GM12878 (cell line): ENCODE data around the gene ZCRB1. TPM values are rescaled to one million over a fixed set of nuclear protein-coding genes. Genes with fewer than 3 reads are reported as not detected.

Experiments used
- ATF3 ChIP-seq: IDR thresholded peaks from 2 replicates; pipeline ENCODE4 v1.6.1; 2011; ENCODE audit warnings: low read depth, mild to moderate bottlenecking, low read length, moderate library complexity, borderline replicate concordance; ENCODE audit errors: extremely low read depth
- BACH1 ChIP-seq: fragments of 450-650 bp; IDR thresholded peaks from 2 replicates; pipeline ENCODE4 v1.6.1; 2017; ENCODE audit warnings: mild to moderate bottlenecking, borderline replicate concordance
- BCL3 ChIP-seq: IDR thresholded peaks from 2 replicates; pipeline ENCODE4 v1.6.1; 2011; ENCODE audit warnings: borderline replicate concordance, low read depth, mild to moderate bottlenecking, moderate library complexity, low read length; ENCODE audit not compliant: insufficient read depth, poor library complexity, severe bottlenecking
- CHD4 ChIP-seq: fragments of 200-600 bp; sonication (generic); IDR thresholded peaks from 2 replicates; pipeline ENCODE4 v1.6.1; 2016; ENCODE audit warnings: mild to moderate bottlenecking
- IKZF2 ChIP-seq, 2 experiments: fragments of 450-650 bp; IDR thresholded peaks; 2 replicates each; pipeline ENCODE4 v1.6.1; 2017; ENCODE audit warnings: mild to moderate bottlenecking in 2 of 2, moderate library complexity in 2 of 2
- MYC ChIP-seq: IDR thresholded peaks from 2 replicates; pipeline ENCODE4 v1.6.1; 2011; ENCODE audit warnings: mild to moderate bottlenecking, low read length, moderate library complexity, inconsistent platforms; ENCODE audit not compliant: insufficient read depth, insufficient replicate concordance, insufficient read length, severe bottlenecking
- NFXL1 ChIP-seq: fragments of 450-650 bp; IDR thresholded peaks from 2 replicates; pipeline ENCODE4 v1.6.1; 2017; ENCODE audit warnings: antibody characterized with exemption, mild to moderate bottlenecking, borderline replicate concordance
- NFYA ChIP-seq: IDR thresholded peaks from 2 replicates; pipeline ENCODE4 v1.6.1; 2011; ENCODE audit warnings: low read depth, mild to moderate bottlenecking, low read length, improper control_type of control experiment, borderline replicate concordance
- POLR2AphosphoS5 ChIP-seq: IDR thresholded peaks from 2 replicates; pipeline ENCODE4 v1.6.1; 2011; ENCODE audit warnings: mild to moderate bottlenecking, low read length, inconsistent platforms
- RUNX3 ChIP-seq: IDR thresholded peaks from 2 replicates; pipeline ENCODE4 v1.6.1; 2012; ENCODE audit warnings: low read length, inconsistent platforms
- TCF3 ChIP-seq: IDR thresholded peaks from 2 replicates; pipeline ENCODE4 v1.6.1; 2012; ENCODE audit warnings: low read depth, mild to moderate bottlenecking, low read length, borderline replicate concordance; ENCODE audit not compliant: insufficient read depth
- YBX1 ChIP-seq: fragments of 450-650 bp; IDR thresholded peaks from 2 replicates; pipeline ENCODE4 v1.6.1; 2016; ENCODE audit warnings: antibody characterized with exemption
- ZNF207 ChIP-seq: fragments of 450-650 bp; IDR thresholded peaks from 2 replicates; pipeline ENCODE4 v1.6.1; 2014; ENCODE audit warnings: antibody characterized with exemption, mild to moderate bottlenecking, borderline replicate concordance
- polyA plus RNA-seq, 11 experiments: library from polyadenylated mRNA; depleted of rRNA in 4 of 11; unstranded in 6 of 11; stranded (reverse) in 5 of 11; fragments of >200 nt; fragmentation: Nextera tagmentation in 4 of 11; fragmentation: Illumina TruSeq in 1 of 11; extraction: Ambion mirVana in 4 of 11; extraction: Trizol in 1 of 11; gene quantifications; 1 replicate in 1 of 11; 2 replicates in 10 of 11; pipeline versions ENCODE4 v1.2.1 to v1.2.3, GENCODE V29; 2011 to 2016; ENCODE audit warnings: inconsistent platforms in 2 of 11, missing spikeins in 2 of 11, low read depth in 1 of 11
- total RNA-seq, 4 experiments: library from RNA; depleted of rRNA in 3 of 4; stranded (reverse); fragments of >200 nt in 3 of 4; fragmentation: Illumina TruSeq in 1 of 4; extraction: Trizol in 1 of 4; gene quantifications; 2 replicates each; pipeline versions ENCODE4 v1.2.1 to v1.2.3, GENCODE V29; 2013 to 2021
- TF ChIP-seq, protein P1 (sequence below): fragments of 450-650 bp; IDR thresholded peaks from 2 replicates; pipeline ENCODE4 v1.6.1; 2018; ENCODE audit warnings: borderline replicate concordance, mild to moderate bottlenecking; ENCODE audit not compliant: partially characterized antibody
- TF ChIP-seq, protein P2 (sequence below): IDR thresholded peaks from 2 replicates; pipeline ENCODE4 v1.6.1; 2012; ENCODE audit warnings: mild to moderate bottlenecking, low read depth, low read length
- TF ChIP-seq, protein P3 (sequence below): fragments of 450-650 bp; IDR thresholded peaks from 2 replicates; pipeline ENCODE4 v1.6.1; 2017; ENCODE audit warnings: borderline replicate concordance
- TF ChIP-seq, protein P4 (sequence below): fragments of 450-650 bp; formaldehyde crosslinking; IDR thresholded peaks from 2 replicates; pipeline ENCODE4 v1.4.0; 2020; ENCODE audit warnings: mild to moderate bottlenecking, moderate library complexity

ZCRB1 gene
- total and polyA plus RNA-seq, 10 of the 15 experiments (the other 5 are each of a cell fraction or from before 2014, with no cell fraction given): 43.3 to 178 (median 88.6) TPM

DNA sequence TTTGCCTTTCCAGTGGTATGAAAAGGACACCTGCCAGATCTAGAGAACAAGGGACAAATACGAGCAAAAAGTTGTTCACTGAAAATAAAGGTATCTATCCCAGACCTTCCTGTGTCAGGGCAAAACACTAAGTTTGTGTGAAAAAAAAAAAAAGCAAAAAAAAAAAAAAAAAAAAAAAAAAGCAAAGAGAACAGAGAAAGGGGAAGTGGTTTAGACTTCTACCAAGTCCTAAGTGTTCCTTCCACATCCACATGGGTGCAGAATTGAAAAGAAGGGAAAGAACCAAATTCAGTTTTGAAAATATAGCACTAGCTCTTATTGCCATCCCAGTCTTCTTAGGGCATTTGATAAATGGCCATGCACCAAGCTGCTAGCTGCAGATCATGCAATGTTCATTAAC is 41.7 kb downstream of the ZCRB1 start (continued):
- 0 out of 4 replicates have a peak, but pooled peaks of 1 of the 2 experiments have one; percentile 33 for TF ChIP-seq IKZF2 (IDR thresholded peaks at IDR 0.05)
- no peak for TF ChIP-seq ZNF207
- TF ChIP-seq, protein P1, sequence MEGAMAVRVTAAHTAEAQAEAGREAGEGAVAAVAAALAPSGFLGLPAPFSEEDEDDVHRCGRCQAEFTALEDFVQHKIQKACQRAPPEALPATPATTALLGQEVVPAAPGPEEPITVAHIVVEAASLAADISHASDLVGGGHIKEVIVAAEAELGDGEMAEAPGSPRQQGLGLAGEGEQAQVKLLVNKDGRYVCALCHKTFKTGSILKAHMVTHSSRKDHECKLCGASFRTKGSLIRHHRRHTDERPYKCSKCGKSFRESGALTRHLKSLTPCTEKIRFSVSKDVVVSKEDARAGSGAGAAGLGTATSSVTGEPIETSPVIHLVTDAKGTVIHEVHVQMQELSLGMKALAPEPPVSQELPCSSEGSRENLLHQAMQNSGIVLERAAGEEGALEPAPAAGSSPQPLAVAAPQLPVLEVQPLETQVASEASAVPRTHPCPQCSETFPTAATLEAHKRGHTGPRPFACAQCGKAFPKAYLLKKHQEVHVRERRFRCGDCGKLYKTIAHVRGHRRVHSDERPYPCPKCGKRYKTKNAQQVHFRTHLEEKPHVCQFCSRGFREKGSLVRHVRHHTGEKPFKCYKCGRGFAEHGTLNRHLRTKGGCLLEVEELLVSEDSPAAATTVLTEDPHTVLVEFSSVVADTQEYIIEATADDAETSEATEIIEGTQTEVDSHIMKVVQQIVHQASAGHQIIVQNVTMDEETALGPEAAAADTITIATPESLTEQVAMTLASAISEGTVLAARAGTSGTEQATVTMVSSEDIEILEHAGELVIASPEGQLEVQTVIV: no peak
- peak; percentile 60 for TF ChIP-seq RUNX3
- TF ChIP-seq NFXL1: no peak
- TF ChIP-seq ATF3: no peak
- no peak for TF ChIP-seq CHD4
- TF ChIP-seq TCF3: no peak
- TF ChIP-seq NFYA: no peak
- TF ChIP-seq MYC: no peak
- TF ChIP-seq, protein P2, sequence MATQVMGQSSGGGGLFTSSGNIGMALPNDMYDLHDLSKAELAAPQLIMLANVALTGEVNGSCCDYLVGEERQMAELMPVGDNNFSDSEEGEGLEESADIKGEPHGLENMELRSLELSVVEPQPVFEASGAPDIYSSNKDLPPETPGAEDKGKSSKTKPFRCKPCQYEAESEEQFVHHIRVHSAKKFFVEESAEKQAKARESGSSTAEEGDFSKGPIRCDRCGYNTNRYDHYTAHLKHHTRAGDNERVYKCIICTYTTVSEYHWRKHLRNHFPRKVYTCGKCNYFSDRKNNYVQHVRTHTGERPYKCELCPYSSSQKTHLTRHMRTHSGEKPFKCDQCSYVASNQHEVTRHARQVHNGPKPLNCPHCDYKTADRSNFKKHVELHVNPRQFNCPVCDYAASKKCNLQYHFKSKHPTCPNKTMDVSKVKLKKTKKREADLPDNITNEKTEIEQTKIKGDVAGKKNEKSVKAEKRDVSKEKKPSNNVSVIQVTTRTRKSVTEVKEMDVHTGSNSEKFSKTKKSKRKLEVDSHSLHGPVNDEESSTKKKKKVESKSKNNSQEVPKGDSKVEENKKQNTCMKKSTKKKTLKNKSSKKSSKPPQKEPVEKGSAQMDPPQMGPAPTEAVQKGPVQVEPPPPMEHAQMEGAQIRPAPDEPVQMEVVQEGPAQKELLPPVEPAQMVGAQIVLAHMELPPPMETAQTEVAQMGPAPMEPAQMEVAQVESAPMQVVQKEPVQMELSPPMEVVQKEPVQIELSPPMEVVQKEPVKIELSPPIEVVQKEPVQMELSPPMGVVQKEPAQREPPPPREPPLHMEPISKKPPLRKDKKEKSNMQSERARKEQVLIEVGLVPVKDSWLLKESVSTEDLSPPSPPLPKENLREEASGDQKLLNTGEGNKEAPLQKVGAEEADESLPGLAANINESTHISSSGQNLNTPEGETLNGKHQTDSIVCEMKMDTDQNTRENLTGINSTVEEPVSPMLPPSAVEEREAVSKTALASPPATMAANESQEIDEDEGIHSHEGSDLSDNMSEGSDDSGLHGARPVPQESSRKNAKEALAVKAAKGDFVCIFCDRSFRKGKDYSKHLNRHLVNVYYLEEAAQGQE: no peak
- TF ChIP-seq, protein P3, sequence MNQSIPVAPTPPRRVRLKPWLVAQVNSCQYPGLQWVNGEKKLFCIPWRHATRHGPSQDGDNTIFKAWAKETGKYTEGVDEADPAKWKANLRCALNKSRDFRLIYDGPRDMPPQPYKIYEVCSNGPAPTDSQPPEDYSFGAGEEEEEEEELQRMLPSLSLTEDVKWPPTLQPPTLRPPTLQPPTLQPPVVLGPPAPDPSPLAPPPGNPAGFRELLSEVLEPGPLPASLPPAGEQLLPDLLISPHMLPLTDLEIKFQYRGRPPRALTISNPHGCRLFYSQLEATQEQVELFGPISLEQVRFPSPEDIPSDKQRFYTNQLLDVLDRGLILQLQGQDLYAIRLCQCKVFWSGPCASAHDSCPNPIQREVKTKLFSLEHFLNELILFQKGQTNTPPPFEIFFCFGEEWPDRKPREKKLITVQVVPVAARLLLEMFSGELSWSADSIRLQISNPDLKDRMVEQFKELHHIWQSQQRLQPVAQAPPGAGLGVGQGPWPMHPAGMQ: no peak
- no peak for TF ChIP-seq BCL3
- TF ChIP-seq YBX1: no peak
- TF ChIP-seq, protein P4, sequence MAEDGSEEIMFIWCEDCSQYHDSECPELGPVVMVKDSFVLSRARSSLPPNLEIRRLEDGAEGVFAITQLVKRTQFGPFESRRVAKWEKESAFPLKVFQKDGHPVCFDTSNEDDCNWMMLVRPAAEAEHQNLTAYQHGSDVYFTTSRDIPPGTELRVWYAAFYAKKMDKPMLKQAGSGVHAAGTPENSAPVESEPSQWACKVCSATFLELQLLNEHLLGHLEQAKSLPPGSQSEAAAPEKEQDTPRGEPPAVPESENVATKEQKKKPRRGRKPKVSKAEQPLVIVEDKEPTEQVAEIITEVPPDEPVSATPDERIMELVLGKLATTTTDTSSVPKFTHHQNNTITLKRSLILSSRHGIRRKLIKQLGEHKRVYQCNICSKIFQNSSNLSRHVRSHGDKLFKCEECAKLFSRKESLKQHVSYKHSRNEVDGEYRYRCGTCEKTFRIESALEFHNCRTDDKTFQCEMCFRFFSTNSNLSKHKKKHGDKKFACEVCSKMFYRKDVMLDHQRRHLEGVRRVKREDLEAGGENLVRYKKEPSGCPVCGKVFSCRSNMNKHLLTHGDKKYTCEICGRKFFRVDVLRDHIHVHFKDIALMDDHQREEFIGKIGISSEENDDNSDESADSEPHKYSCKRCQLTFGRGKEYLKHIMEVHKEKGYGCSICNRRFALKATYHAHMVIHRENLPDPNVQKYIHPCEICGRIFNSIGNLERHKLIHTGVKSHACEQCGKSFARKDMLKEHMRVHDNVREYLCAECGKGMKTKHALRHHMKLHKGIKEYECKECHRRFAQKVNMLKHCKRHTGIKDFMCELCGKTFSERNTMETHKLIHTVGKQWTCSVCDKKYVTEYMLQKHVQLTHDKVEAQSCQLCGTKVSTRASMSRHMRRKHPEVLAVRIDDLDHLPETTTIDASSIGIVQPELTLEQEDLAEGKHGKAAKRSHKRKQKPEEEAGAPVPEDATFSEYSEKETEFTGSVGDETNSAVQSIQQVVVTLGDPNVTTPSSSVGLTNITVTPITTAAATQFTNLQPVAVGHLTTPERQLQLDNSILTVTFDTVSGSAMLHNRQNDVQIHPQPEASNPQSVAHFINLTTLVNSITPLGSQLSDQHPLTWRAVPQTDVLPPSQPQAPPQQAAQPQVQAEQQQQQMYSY: no peak
- no peak for TF ChIP-seq POLR2AphosphoS5
- no peak for TF ChIP-seq BACH1
